HepG2 (cell line): ENCODE data around the gene IST1. TPM values are rescaled to one million over a fixed set of nuclear protein-coding genes. Genes with fewer than 3 reads are reported as not detected.
A peak's percentile ranks its signal among the peaks of the same experiment; 100 is the strongest.

Source experiments
- ATAC-seq: fragments of 200-7000 bp; cut with Tn5 transposase; 3 replicates; pipeline ENCODE4 v1.9.1; 2020; ENCODE audit warnings: mild to moderate bottlenecking, moderate library complexity
- BruUV-seq: library from RNA; stranded (reverse); fragments of 400-500 nt; replicated peaks from 2 replicates; lab custom pipeline; 2021; lab: Mats Ljungman, UMichigan
- CTCF ChIA-PET: fragments of 300-600 bp; formaldehyde crosslinking; extraction: SDS; loops from one replicate; lab custom pipeline; 2021; ENCODE audit warnings: low total read pairs, inconsistent platforms, low intra/inter-chr PET ratio; lab: Yijun Ruan, JAX
- POLR2A ChIA-PET: fragments of 350-600 bp; sonication (Branson Sonifier 250); formaldehyde crosslinking; loops from one replicate; lab custom pipeline; 2020; ENCODE audit warnings: antibody characterized with exemption, inconsistent platforms; lab: Yijun Ruan, JAX
- DNase-seq: peaks from one replicate; pipeline ENCODE4 v3.0.0-alpha.2; 2015; ENCODE audit warnings: low spot score
- FAIRE-seq: peaks from 3 replicates; lab custom pipeline; 2011; peaks lifted over from hg19 to GRCh38; lab: Jason Lieb, UNC
- H2AFZ ChIP-seq: one replicate; pipeline ENCODE4 v1.6.1; 2011; ENCODE audit warnings: low read length, inconsistent platforms
- H3K27ac ChIP-seq: fragments of 300-600 bp; 3 replicates; pipeline ENCODE4 v1.8.0; 2011; ENCODE audit warnings: mixed run types, mild to moderate bottlenecking, mixed read lengths, low read length, inconsistent platforms; ENCODE audit not compliant: insufficient read depth; ENCODE audit errors: extremely low read length
- H3K27me3 ChIP-seq, 2 experiments: fragments of 200-600 bp in 1 of 2; 2 replicates in 1 of 2; 3 replicates in 1 of 2; pipeline versions ENCODE4 v1.6.0 to v1.8.0; 2011; ENCODE audit warnings: low read length in 2 of 2, mild to moderate bottlenecking in 2 of 2, moderate library complexity in 2 of 2, inconsistent platforms in 1 of 2; ENCODE audit not compliant: insufficient read depth in 2 of 2, control insufficient read depth in 1 of 2
- H3K36me3 ChIP-seq, 2 experiments: fragments of 200-600 bp in 1 of 2; replicated peaks in 1 of 2; 2 replicates in 1 of 2; 3 replicates in 1 of 2; pipeline versions ENCODE4 v1.5.1 to v1.8.0; 2011; ENCODE audit warnings: low read length in 2 of 2, inconsistent platforms in 1 of 2; ENCODE audit not compliant: insufficient read depth in 2 of 2, control insufficient read depth in 1 of 2
- H3K4me1 ChIP-seq: 2 replicates; pipeline ENCODE4 v1.5.1; 2012; ENCODE audit warnings: low read length, inconsistent platforms; ENCODE audit not compliant: insufficient read depth
- H3K4me2 ChIP-seq: 2 replicates; pipeline ENCODE4 v1.6.0; 2011; ENCODE audit warnings: low read depth, low read length, inconsistent platforms
- H3K4me3 ChIP-seq, 3 experiments: fragments of 200-600 bp in 1 of 3; sonication (generic), shearing (Covaris generic) in 1 of 3; replicated peaks in 1 of 3; 2 replicates each; pipeline ENCODE4 v1.5.1; 2011 to 2016; ENCODE audit warnings: low read length in 3 of 3, inconsistent platforms in 2 of 3, low read depth in 2 of 3, mild to moderate bottlenecking in 2 of 3, control low read depth in 1 of 3, mixed read lengths in 1 of 3; ENCODE audit not compliant: insufficient read depth in 1 of 3
- H3K79me2 ChIP-seq: one replicate; pipeline ENCODE4 v1.6.1; 2011; ENCODE audit warnings: low read length, inconsistent platforms; ENCODE audit not compliant: insufficient read depth
- H3K9ac ChIP-seq: 2 replicates; pipeline ENCODE4 v1.6.0; 2011; ENCODE audit warnings: mild to moderate bottlenecking, low read depth, low read length, inconsistent platforms; ENCODE audit not compliant: insufficient read depth
- H3K9me3 ChIP-seq: 2 replicates; pipeline ENCODE4 v1.5.1; 2012; ENCODE audit warnings: mild to moderate bottlenecking, low read length
- H4K20me1 ChIP-seq: 2 replicates; pipeline ENCODE4 v1.6.0; 2011; ENCODE audit warnings: inconsistent platforms, mild to moderate bottlenecking, low read length, moderate library complexity; ENCODE audit not compliant: insufficient read depth
- ETV5 ChIP-seq: IDR thresholded peaks from 2 replicates; pipeline ENCODE4 v1.6.1; 2018; ENCODE audit warnings: missing biosample characterization, missing genetic modification reagents, inconsistent platforms, borderline replicate concordance
- GATAD2A ChIP-seq: IDR thresholded peaks from 2 replicates; pipeline ENCODE4 v1.6.1; 2016
- JDP2 ChIP-seq: sonication (generic); formaldehyde crosslinking; IDR thresholded peaks from 2 replicates; pipeline ENCODE4 v1.8.1; 2022; ENCODE audit warnings: missing genetic modification reagents, borderline replicate concordance
- TBX2 ChIP-seq: sonication (generic); formaldehyde crosslinking; IDR thresholded peaks from 2 replicates; pipeline ENCODE4 v1.5.0; 2020; ENCODE audit warnings: missing genetic modification reagents, mild to moderate bottlenecking, borderline replicate concordance
- ZNF331 ChIP-seq: sonication (generic); formaldehyde crosslinking; IDR thresholded peaks from 2 replicates; pipeline ENCODE4 v1.4.0; 2020; ENCODE audit warnings: missing genetic modification reagents
- ZNF333 ChIP-seq: sonication (generic); formaldehyde crosslinking; IDR thresholded peaks from 2 replicates; pipeline ENCODE4 v1.4.0; 2020; ENCODE audit warnings: mild to moderate bottlenecking, missing genetic modification reagents, borderline replicate concordance
- ZNF33B ChIP-seq: sonication (generic); formaldehyde crosslinking; IDR thresholded peaks from 2 replicates; pipeline ENCODE4 v1.5.1; 2020; ENCODE audit warnings: mild to moderate bottlenecking, missing genetic modification reagents
- ZNF367 ChIP-seq: sonication (generic); formaldehyde crosslinking; IDR thresholded peaks from 2 replicates; pipeline ENCODE4 v1.4.0; 2020; ENCODE audit warnings: missing genetic modification reagents, borderline replicate concordance
- ZNF629 ChIP-seq: sonication (generic); formaldehyde crosslinking; conservative IDR thresholded peaks from 2 replicates; pipeline ENCODE4 v1.5.0; 2020; ENCODE audit warnings: missing genetic modification reagents
- WGBS: methylation state at CpG from one replicate; pipeline ENCODE4 v1.1.6; 2017; ENCODE audit warnings: low lambda C conversion rate; 5-methylcytosine and 5-hydroxymethylcytosine counted together
- in situ Hi-C: cut with HindIII; loops from 2 replicates; pipeline ENCODE4 v1.10.0; 2017; ENCODE audit warnings: low pct_unique_long_range_greater_than_20kb; ENCODE audit not compliant: extremely low pct_ligation_motif_present
- intact Hi-C: fragments of 100-400 bp; cut with micrococcal nuclease; formaldehyde crosslinking; loops from one replicate; pipeline ENCODE4 v1.10.0; 2022; ENCODE audit not compliant: unreplicated experiment
- polyA plus RNA-seq, 8 experiments: library from polyadenylated mRNA; depleted of rRNA in 3 of 8; stranded (reverse) in 7 of 8; unstranded in 1 of 8; fragments of >200 nt; fragmentation: Illumina TruSeq in 4 of 8; extraction: Trizol in 4 of 8; gene quantifications; 2 replicates each; pipeline versions ENCODE4 v1.2.1 to v1.2.3, GENCODE V29; 2011 to 2016; ENCODE audit warnings: low read depth in 4 of 8, missing spikeins in 1 of 8, mixed read lengths in 1 of 8; ENCODE audit not compliant: insufficient read depth in 1 of 8
- total RNA-seq, 5 experiments: library from RNA; depleted of rRNA; stranded (reverse); fragments of >200 nt; fragmentation: Illumina TruSeq; extraction: Trizol; gene quantifications; 2 replicates each; pipeline ENCODE4 v1.2.3, GENCODE V29; 2016; ENCODE audit warnings: low read depth in 1 of 5
- TF ChIP-seq, protein P1 (sequence below): sonication (generic); formaldehyde crosslinking; IDR thresholded peaks from 2 replicates; pipeline ENCODE4 v1.4.0; 2020; ENCODE audit warnings: missing genetic modification reagents, borderline replicate concordance
- TF ChIP-seq, protein P2 (sequence below): sonication (generic); formaldehyde crosslinking; IDR thresholded peaks from 2 replicates; pipeline ENCODE4; 2020; ENCODE audit warnings: missing genetic modification reagents, mild to moderate bottlenecking, borderline replicate concordance
- TF ChIP-seq, protein P3 (sequence below): sonication (generic); formaldehyde crosslinking; IDR thresholded peaks from 2 replicates; pipeline ENCODE4 v1.4.0; 2020; ENCODE audit warnings: missing genetic modification reagents

The IST1 gene
- total and polyA plus RNA-seq, 2 of the 13 experiments (the other 11 are each of a cell fraction or from before 2014, with no cell fraction given), result 346 to 415 TPM

DNA sequence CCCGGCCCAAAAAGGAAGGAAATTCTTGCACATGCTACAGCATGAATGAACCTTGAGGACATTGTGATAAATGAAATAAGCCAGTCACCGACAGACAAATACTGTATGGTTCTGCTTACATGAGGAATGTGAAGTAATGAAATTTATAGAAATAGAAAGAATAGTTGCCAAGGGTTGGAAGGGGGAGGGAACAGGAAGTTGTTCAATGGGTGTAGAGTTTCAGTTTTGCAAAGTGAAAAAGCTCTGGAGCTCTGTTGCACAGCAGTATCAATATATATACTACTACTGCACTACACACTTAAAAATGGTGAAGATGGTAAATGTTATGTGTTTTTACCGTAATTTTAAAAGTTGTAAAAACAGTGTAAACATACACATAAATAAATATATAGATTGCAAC, 61.2 kb downstream of the IST1 start (continued):
- TF ChIP-seq, protein P1, sequence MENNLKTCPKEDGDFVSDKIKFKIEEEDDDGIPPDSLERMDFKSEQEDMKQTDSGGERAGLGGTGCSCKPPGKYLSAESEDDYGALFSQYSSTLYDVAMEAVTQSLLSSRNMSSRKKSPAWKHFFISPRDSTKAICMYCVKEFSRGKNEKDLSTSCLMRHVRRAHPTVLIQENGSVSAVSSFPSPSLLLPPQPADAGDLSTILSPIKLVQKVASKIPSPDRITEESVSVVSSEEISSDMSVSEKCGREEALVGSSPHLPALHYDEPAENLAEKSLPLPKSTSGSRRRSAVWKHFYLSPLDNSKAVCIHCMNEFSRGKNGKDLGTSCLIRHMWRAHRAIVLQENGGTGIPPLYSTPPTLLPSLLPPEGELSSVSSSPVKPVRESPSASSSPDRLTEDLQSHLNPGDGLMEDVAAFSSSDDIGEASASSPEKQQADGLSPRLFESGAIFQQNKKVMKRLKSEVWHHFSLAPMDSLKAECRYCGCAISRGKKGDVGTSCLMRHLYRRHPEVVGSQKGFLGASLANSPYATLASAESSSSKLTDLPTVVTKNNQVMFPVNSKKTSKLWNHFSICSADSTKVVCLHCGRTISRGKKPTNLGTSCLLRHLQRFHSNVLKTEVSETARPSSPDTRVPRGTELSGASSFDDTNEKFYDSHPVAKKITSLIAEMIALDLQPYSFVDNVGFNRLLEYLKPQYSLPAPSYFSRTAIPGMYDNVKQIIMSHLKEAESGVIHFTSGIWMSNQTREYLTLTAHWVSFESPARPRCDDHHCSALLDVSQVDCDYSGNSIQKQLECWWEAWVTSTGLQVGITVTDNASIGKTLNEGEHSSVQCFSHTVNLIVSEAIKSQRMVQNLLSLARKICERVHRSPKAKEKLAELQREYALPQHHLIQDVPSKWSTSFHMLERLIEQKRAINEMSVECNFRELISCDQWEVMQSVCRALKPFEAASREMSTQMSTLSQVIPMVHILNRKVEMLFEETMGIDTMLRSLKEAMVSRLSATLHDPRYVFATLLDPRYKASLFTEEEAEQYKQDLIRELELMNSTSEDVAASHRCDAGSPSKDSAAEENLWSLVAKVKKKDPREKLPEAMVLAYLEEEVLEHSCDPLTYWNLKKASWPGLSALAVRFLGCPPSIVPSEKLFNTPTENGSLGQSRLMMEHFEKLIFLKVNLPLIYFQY, result no peak

DNA sequence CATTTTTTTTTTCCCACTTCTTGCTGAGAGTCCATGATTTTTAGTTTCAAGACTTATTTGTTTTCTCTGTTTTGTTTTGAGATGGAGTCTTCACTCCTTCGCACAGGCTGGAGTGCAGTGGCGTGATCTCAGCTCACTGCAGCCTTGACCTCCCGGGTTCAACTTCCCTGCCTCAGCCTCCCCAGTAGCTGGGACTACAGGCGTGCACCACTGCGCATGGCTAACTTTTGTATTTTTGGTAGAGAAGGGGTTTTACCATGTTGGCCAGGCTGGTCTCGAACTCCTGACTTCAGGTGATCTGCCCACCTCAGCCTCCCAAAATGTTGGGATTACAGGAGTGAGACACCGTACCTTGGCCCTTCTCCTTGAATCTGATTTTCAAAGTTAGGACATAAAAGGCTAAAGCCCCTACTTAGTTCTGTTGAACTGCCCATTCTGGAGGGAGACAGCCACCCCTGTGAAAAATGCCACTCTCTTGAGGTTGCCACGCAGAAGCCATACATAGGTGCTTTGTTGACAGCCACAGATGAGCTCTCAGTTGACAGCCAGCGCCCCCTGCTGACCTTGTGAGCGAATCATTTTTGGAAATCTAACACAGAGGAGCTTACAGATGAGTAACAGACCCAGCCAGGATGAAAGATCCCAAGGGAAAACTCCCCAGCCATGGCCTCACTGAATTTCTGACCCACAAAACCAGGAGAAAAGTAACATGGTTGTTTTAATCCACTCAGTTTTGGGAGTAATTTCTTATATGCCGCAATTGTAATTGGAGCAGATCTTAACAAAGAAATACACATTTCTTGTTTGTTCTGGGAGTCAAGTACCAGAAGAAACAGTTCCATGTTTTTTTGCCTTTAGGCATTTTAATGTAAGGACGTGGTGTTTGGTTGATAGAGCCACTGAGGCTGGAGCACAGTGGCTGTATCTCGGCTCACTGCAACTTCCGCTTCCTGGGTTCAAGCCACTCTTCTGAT, 66.0 kb downstream of the IST1 start:
- H3K27ac ChIP-seq, result no peak overlapping the region
- no TSS peak for BruUV-seq
- H3K27me3 ChIP-seq, result no peaks in the 10 kb centered on the region
- ChIA-PET CTCF (interaction anchor here (0.8 to 1.2 kb wide), 2 partner anchors 77 to 79 kb away, joined by 3 to 5 read pairs; partner anchors contain the start of gene ZNF821), POLR2A (interaction anchor here (0.8 to 1.5 kb wide), 6 partner anchors 52 to 291 kb away, joined by 3 to 5 read pairs (median 4); partner anchors contain the start of genes AP1G1, DHX38, HPR and TXNL4B)
- peak; percentile 91 for DNase-seq
- peak; percentile 96 for ATAC-seq
- peaks cover 40% of the 10 kb centered on the region for H3K4me1 ChIP-seq
- WGBS, result 47% methylated on average over 14 of the region's 14 CpGs
- no peak overlapping the region for H2AFZ ChIP-seq
- H3K4me3 ChIP-seq, result no peak overlapping the region
- in situ Hi-C loops, result no loop called here
- H4K20me1 ChIP-seq, result no peaks in the 10 kb centered on the region
- no peak overlapping the region for H3K4me2 ChIP-seq
- H3K36me3 ChIP-seq, result no peaks in the 10 kb centered on the region
- FAIRE-seq, result peak; percentile 87
- no peak overlapping the region for H3K9ac ChIP-seq
- no peaks in the 10 kb centered on the region for H3K9me3 ChIP-seq
- no peaks in the 10 kb centered on the region for H3K79me2 ChIP-seq
- intact Hi-C loops, result loop anchor here (1.0 to 5.0 kb wide), 5 partner anchors 41 to 194 kb away; partner anchors contain the start of genes IST1 and PKD1L3
- TF ChIP-seq JDP2 (CRISPR knock-in tag) (no peak), ZNF33B (CRISPR knock-in tag) (no peak), GATAD2A (CRISPR knock-in tag) (peak; percentile 63; the same call in 1 of the 2 replicates), TBX2 (no peak), ZNF331 (CRISPR knock-in tag) (peak; percentile 51; the same call in 1 of the 2 replicates), ZNF367 (CRISPR knock-in tag) (no peak), ETV5 (CRISPR knock-in tag) (peak; percentile 20; the same call in 1 of the 2 replicates), ZNF333 (CRISPR knock-in tag) (no peak), ZNF629 (CRISPR knock-in tag) (0 out of 2 replicates have a peak, but pooled peaks have one; percentile 15)
- TF ChIP-seq, protein P2, sequence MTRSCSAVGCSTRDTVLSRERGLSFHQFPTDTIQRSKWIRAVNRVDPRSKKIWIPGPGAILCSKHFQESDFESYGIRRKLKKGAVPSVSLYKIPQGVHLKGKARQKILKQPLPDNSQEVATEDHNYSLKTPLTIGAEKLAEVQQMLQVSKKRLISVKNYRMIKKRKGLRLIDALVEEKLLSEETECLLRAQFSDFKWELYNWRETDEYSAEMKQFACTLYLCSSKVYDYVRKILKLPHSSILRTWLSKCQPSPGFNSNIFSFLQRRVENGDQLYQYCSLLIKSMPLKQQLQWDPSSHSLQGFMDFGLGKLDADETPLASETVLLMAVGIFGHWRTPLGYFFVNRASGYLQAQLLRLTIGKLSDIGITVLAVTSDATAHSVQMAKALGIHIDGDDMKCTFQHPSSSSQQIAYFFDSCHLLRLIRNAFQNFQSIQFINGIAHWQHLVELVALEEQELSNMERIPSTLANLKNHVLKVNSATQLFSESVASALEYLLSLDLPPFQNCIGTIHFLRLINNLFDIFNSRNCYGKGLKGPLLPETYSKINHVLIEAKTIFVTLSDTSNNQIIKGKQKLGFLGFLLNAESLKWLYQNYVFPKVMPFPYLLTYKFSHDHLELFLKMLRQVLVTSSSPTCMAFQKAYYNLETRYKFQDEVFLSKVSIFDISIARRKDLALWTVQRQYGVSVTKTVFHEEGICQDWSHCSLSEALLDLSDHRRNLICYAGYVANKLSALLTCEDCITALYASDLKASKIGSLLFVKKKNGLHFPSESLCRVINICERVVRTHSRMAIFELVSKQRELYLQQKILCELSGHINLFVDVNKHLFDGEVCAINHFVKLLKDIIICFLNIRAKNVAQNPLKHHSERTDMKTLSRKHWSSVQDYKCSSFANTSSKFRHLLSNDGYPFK, result no peak
- TF ChIP-seq, protein P3, sequence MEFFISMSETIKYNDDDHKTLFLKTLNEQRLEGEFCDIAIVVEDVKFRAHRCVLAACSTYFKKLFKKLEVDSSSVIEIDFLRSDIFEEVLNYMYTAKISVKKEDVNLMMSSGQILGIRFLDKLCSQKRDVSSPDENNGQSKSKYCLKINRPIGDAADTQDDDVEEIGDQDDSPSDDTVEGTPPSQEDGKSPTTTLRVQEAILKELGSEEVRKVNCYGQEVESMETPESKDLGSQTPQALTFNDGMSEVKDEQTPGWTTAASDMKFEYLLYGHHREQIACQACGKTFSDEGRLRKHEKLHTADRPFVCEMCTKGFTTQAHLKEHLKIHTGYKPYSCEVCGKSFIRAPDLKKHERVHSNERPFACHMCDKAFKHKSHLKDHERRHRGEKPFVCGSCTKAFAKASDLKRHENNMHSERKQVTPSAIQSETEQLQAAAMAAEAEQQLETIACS, result no peak
